IMR-90 (cell line): ENCODE data around the gene KCNQ5. TPM values are rescaled to one million over a fixed set of nuclear protein-coding genes. Genes with fewer than 3 reads are reported as not detected.

Experiments
- ATAC-seq: fragments of 200-7000 bp; cut with Tn5 transposase; 2 replicates; pipeline ENCODE4 v1.9.1; 2020; ENCODE audit warnings: low read depth, mild to moderate bottlenecking, moderate library complexity
- BruUV-seq: library from RNA; stranded (reverse); fragments of 400-500 nt; replicated peaks from 2 replicates; lab custom pipeline; 2021; lab: Mats Ljungman, UMichigan
- CTCF ChIA-PET: fragments of 300-600 bp; formaldehyde crosslinking; extraction: SDS; loops from one replicate; lab custom pipeline; 2021; ENCODE audit warnings: antibody characterized with exemption; lab: Yijun Ruan, JAX
- POLR2A ChIA-PET: fragments of 300-600 bp; sonication (Branson Sonifier 250); formaldehyde crosslinking; loops from one replicate; lab custom pipeline; 2022; ENCODE audit warnings: antibody characterized with exemption; ENCODE audit not compliant: unreplicated experiment; lab: Charles Lee
- DNase-seq: peaks from one replicate; pipeline ENCODE4 v3.0.0; 2013
- H2AFZ ChIP-seq: replicated peaks from 2 replicates; pipeline ENCODE3; 2013; ENCODE audit warnings: low read length, mild to moderate bottlenecking; ENCODE audit not compliant: poor library complexity
- H2AK5ac ChIP-seq: 2 replicates; pipeline ENCODE4 v1.6.1; 2013; ENCODE audit warnings: low read depth, low read length, inconsistent platforms
- H2AK9ac ChIP-seq: replicated peaks from 2 replicates; pipeline ENCODE3; 2013; ENCODE audit warnings: mild to moderate bottlenecking, low read depth, low read length, moderate library complexity; ENCODE audit not compliant: poor library complexity
- H2BK120ac ChIP-seq: 2 replicates; pipeline ENCODE4 v1.6.1; 2013; ENCODE audit warnings: low read depth, low read length, inconsistent platforms
- H2BK15ac ChIP-seq: 3 replicates; pipeline ENCODE4 v1.6.1; 2013; ENCODE audit warnings: low read depth, low read length, inconsistent platforms
- H2BK20ac ChIP-seq: 2 replicates; pipeline ENCODE4 v1.6.1; 2013; ENCODE audit warnings: low read depth, mild to moderate bottlenecking, inconsistent platforms, low read length, moderate library complexity
- H2BK5ac ChIP-seq: 2 replicates; pipeline ENCODE4 v1.6.1; 2013; ENCODE audit warnings: mild to moderate bottlenecking, low read depth, low read length, inconsistent platforms; ENCODE audit not compliant: poor library complexity, severe bottlenecking
- H3K14ac ChIP-seq: replicated peaks from 2 replicates; pipeline ENCODE4 v1.6.1; 2013; ENCODE audit warnings: low read depth, low read length, inconsistent platforms
- H3K18ac ChIP-seq: 2 replicates; pipeline ENCODE4 v1.6.1; 2013; ENCODE audit warnings: low read depth, low read length, control low read depth
- H3K23ac ChIP-seq: 2 replicates; pipeline ENCODE4 v1.6.1; 2013; ENCODE audit warnings: low read depth, low read length, inconsistent platforms
- H3K27ac ChIP-seq: 2 replicates; pipeline ENCODE4 v1.5.1; 2013; ENCODE audit warnings: mild to moderate bottlenecking, control low read depth, low read length; ENCODE audit not compliant: insufficient read depth
- H3K27me3 ChIP-seq: 2 replicates; pipeline ENCODE4 v1.6.1; 2013; ENCODE audit warnings: low read length; ENCODE audit not compliant: control insufficient read depth, insufficient read depth
- H3K36me3 ChIP-seq: 2 replicates; pipeline ENCODE4 v1.6.1; 2013; ENCODE audit warnings: low read length, mixed read lengths; ENCODE audit not compliant: control insufficient read depth, insufficient read depth
- H3K4ac ChIP-seq: 2 replicates; pipeline ENCODE4 v1.6.1; 2013; ENCODE audit warnings: low read depth, low read length, inconsistent platforms
- H3K4me1 ChIP-seq: 2 replicates; pipeline ENCODE4 v1.6.1; 2013; ENCODE audit warnings: low read length, mixed read lengths; ENCODE audit not compliant: control insufficient read depth, insufficient read depth
- H3K4me2 ChIP-seq: 2 replicates; pipeline ENCODE4 v1.6.1; 2013; ENCODE audit warnings: low read depth, mild to moderate bottlenecking, control low read depth, low read length, moderate library complexity
- H3K4me3 ChIP-seq: 2 replicates; pipeline ENCODE4 v1.5.1; 2013; ENCODE audit warnings: low read depth, mild to moderate bottlenecking, control low read depth, low read length, moderate library complexity; ENCODE audit not compliant: insufficient read depth
- H3K56ac ChIP-seq: 2 replicates; pipeline ENCODE4 v1.6.1; 2013; ENCODE audit warnings: low read length, inconsistent platforms; ENCODE audit not compliant: insufficient read depth; ENCODE audit errors: extremely low read depth
- H3K79me1 ChIP-seq, 2 experiments: 2 replicates each; pipeline ENCODE4 v1.6.1; 2013; ENCODE audit warnings: low read length in 2 of 2, inconsistent platforms in 1 of 2, low read depth in 1 of 2
- H3K9ac ChIP-seq: 2 replicates; pipeline ENCODE4 v1.6.1; 2013; ENCODE audit warnings: low read depth, low read length, control low read depth
- H3K9me1 ChIP-seq: 2 replicates; pipeline ENCODE4 v1.6.1; 2013; ENCODE audit warnings: low read length, inconsistent platforms; ENCODE audit not compliant: insufficient read depth
- H3K9me3 ChIP-seq: 2 replicates; pipeline ENCODE4 v1.6.1; 2013; ENCODE audit warnings: low read length; ENCODE audit not compliant: control insufficient read depth, insufficient read depth
- H4K20me1 ChIP-seq: 2 replicates; pipeline ENCODE4 v1.6.1; 2013; ENCODE audit warnings: low read length, inconsistent platforms; ENCODE audit not compliant: insufficient read depth
- H4K5ac ChIP-seq: 2 replicates; pipeline ENCODE4 v1.6.1; 2013; ENCODE audit warnings: mild to moderate bottlenecking, low read depth, low read length, control low read depth
- H4K8ac ChIP-seq, 2 experiments: 2 replicates each; pipeline ENCODE4 v1.6.1; 2013; ENCODE audit warnings: low read depth in 2 of 2, low read length in 2 of 2, control low read depth in 1 of 2, inconsistent platforms in 1 of 2
- H4K91ac ChIP-seq: 2 replicates; pipeline ENCODE4 v1.6.1; 2013; ENCODE audit warnings: low read depth, low read length, inconsistent platforms; ENCODE audit not compliant: insufficient read depth
- MAFK ChIP-seq: IDR thresholded peaks from 2 replicates; pipeline ENCODE4 v1.6.1; 2012; ENCODE audit warnings: low read depth, low read length, improper control_type of control experiment
- RFX5 ChIP-seq: IDR thresholded peaks from 2 replicates; pipeline ENCODE4 v1.8.0; 2012; ENCODE audit warnings: low read depth, mild to moderate bottlenecking, low read length, moderate library complexity
- WGBS, 2 experiments: methylation state at CpG; one replicate each; pipeline versions ENCODE4 v1.1.5 to v1.1.7; 2013; ENCODE audit warnings: missing lambda C conversion rate in 2 of 2; ENCODE audit not compliant: insufficient read length in 1 of 2; ENCODE audit errors: extremely low coverage in 2 of 2; 5-methylcytosine and 5-hydroxymethylcytosine counted together
- dilution Hi-C: fragments of 300-500 bp; cut with HindIII; formaldehyde crosslinking; loops from one replicate; pipeline ENCODE4 v1.14.3; 2018; ENCODE audit warnings: low sequenced_read_pairs; ENCODE audit not compliant: unreplicated experiment
- in situ Hi-C: fragments of 300-500 bp; cut with MboI; formaldehyde crosslinking; loops from 3 replicates; pipeline ENCODE4 v1.14.3; 2019; ENCODE audit warnings: low sequenced_read_pairs, inconsistent platforms, mixed read lengths
- intact Hi-C: fragments of 100-400 bp; cut with micrococcal nuclease; formaldehyde crosslinking; loops from 2 replicates; pipeline ENCODE4 v1.10.0; 2022
- polyA plus RNA-seq, 3 experiments: library from polyadenylated mRNA; depleted of rRNA; stranded (reverse); fragments of >200 nt; gene quantifications; 2 replicates each; pipeline ENCODE4 v1.2.3, GENCODE V29; 2012; ENCODE audit warnings: low replicate concordance in 1 of 3
- total RNA-seq: library from RNA; depleted of rRNA; stranded (reverse); fragments of >200 nt; gene quantifications from 2 replicates; pipeline ENCODE4 v1.2.3, GENCODE V29; 2012

The KCNQ5 gene
- total and polyA plus RNA-seq, 2 of the 4 experiments (the other 2 are of a cell fraction): 0.75 to 1.3 TPM

DNA sequence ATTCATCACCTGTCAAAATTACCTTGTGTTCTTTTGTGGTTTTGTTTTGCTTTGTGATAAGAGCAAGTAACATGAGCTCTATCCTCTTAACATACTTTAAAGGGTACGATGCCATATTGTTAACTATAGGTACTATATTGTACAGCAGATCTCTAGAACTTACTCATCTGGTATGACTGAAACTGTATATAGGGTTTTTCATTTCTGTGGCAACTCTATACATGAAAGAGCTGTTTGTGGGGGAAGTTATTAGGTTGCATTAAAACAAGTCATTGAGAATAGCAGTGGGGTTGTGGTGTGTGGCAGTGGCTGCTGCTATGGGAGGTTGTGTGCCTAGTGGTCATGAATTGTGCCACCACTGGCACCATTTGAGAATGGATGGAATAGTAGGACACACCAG lies 268.4 kb downstream of the KCNQ5 start:
- no peaks in the 10 kb centered on the region for H3K9me1 ChIP-seq
- H4K5ac ChIP-seq: no peak overlapping the region
- no CpG with 5 or more reads among the region's 1 CpG for WGBS, 2 experiments
- in situ Hi-C loops (no loop called here), intact Hi-C loops (no loop called here), dilution Hi-C loops (no loop called here)
- ChIA-PET CTCF (no interaction called here), POLR2A (no interaction called here)
- peaks cover 1% of the 10 kb centered on the region; the same call in 1 of the 2 replicates for H3K9me3 ChIP-seq
- H3K4ac ChIP-seq: no peak overlapping the region
- no peak overlapping the region for H3K9ac ChIP-seq
- BruUV-seq: no TSS peak
- H2AK9ac ChIP-seq: no peak overlapping the region
- no peak overlapping the region for H3K18ac ChIP-seq
- no peaks in the 10 kb centered on the region for H4K20me1 ChIP-seq
- no peak overlapping the region for H3K56ac ChIP-seq
- no peak overlapping the region for H3K27ac ChIP-seq
- H2BK20ac ChIP-seq: no peak overlapping the region
- no peak overlapping the region for H3K14ac ChIP-seq
- no peak overlapping the region for H4K8ac ChIP-seq
- no peak overlapping the region for H2AK5ac ChIP-seq
- H3K4me2 ChIP-seq: no peak overlapping the region
- no peak for TF ChIP-seq MAFK
- TF ChIP-seq RFX5: no peak
- DNase-seq: no peak
- H2BK5ac ChIP-seq: no peak overlapping the region
- no peak overlapping the region for H2AFZ ChIP-seq
- ATAC-seq: no peak
- no peak overlapping the region for H3K4me3 ChIP-seq
- H3K79me1 ChIP-seq: no peaks in the 10 kb centered on the region
- no peaks in the 10 kb centered on the region for H3K27me3 ChIP-seq
- no peak overlapping the region for H4K91ac ChIP-seq
- no peak overlapping the region for H2BK120ac ChIP-seq
- H3K36me3 ChIP-seq: no peaks in the 10 kb centered on the region
- H3K4me1 ChIP-seq: no peaks in the 10 kb centered on the region
- H3K23ac ChIP-seq: no peak overlapping the region
- H2BK15ac ChIP-seq: no peak overlapping the region
